Bronchial epithelial cell (primary cell): ENCODE measurements around the gene SIM2. TPM values are rescaled to one million over a fixed set of nuclear protein-coding genes. Genes with fewer than 3 reads are reported as not detected.

ENCODE experiments used
- DNase-seq: peaks from one replicate; pipeline ENCODE4 v3.0.0-alpha.2; 2010; ENCODE audit warnings: low read depth
- FAIRE-seq: peaks from 2 replicates; lab custom pipeline; 2011; peaks lifted over from hg19 to GRCh38; lab: Jason Lieb, UNC
- H3K27me3 ChIP-seq: 2 replicates; pipeline ENCODE4 v1.5.1; 2011; ENCODE audit warnings: low read length; ENCODE audit not compliant: control insufficient read depth, insufficient read depth
- H3K36me3 ChIP-seq: 2 replicates; pipeline ENCODE4 v1.5.1; 2011; ENCODE audit warnings: low read length; ENCODE audit not compliant: control insufficient read depth, insufficient read depth
- H3K4me3 ChIP-seq: 2 replicates; pipeline ENCODE4 v1.5.1; 2011; ENCODE audit warnings: mild to moderate bottlenecking, low read depth, low read length, control low read depth
- total RNA-seq: library from RNA; depleted of rRNA; stranded (reverse); fragments of >200 nt; gene quantifications from 2 replicates; pipeline ENCODE4 v1.2.1, GENCODE V29; 2014
- TF ChIP-seq, protein P1 (sequence below): IDR thresholded peaks from 2 replicates; pipeline ENCODE4 v1.5.1; 2011; ENCODE audit warnings: mild to moderate bottlenecking, moderate library complexity, low read length, control low read depth, inconsistent platforms; ENCODE audit not compliant: insufficient read depth, severe bottlenecking

Gene SIM2
- total RNA-seq, 1 donor from 2014 or later = 0.26 TPM

DNA sequence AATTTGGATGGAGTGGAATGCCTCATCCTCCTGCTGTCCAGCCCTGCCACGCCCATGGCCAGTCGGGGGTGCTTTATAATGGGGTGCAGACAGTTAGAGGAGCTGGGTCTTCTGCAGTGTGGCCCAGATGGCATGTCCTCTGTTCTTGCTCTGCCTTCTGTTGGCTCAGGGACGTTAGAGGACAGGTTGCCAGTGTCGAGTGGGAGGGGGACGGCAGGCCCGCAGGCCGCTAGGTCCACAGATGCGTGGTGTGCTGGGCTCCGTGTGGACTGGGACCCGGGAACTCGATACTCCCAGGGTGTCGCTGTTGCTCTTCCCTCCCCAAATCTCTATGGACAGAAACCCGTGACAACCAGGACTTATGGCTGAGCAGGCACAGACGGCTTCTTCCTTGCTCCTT lies 33.3 kb downstream of the SIM2 start:
- FAIRE-seq (no peak), DNase-seq (no peak)
- peaks cover 23% of the 10 kb centered on the region for H3K27me3 ChIP-seq
- TF ChIP-seq, protein P1, sequence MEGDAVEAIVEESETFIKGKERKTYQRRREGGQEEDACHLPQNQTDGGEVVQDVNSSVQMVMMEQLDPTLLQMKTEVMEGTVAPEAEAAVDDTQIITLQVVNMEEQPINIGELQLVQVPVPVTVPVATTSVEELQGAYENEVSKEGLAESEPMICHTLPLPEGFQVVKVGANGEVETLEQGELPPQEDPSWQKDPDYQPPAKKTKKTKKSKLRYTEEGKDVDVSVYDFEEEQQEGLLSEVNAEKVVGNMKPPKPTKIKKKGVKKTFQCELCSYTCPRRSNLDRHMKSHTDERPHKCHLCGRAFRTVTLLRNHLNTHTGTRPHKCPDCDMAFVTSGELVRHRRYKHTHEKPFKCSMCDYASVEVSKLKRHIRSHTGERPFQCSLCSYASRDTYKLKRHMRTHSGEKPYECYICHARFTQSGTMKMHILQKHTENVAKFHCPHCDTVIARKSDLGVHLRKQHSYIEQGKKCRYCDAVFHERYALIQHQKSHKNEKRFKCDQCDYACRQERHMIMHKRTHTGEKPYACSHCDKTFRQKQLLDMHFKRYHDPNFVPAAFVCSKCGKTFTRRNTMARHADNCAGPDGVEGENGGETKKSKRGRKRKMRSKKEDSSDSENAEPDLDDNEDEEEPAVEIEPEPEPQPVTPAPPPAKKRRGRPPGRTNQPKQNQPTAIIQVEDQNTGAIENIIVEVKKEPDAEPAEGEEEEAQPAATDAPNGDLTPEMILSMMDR = no peak
- no peak overlapping the region for H3K4me3 ChIP-seq
- no peaks in the 10 kb centered on the region for H3K36me3 ChIP-seq

DNA sequence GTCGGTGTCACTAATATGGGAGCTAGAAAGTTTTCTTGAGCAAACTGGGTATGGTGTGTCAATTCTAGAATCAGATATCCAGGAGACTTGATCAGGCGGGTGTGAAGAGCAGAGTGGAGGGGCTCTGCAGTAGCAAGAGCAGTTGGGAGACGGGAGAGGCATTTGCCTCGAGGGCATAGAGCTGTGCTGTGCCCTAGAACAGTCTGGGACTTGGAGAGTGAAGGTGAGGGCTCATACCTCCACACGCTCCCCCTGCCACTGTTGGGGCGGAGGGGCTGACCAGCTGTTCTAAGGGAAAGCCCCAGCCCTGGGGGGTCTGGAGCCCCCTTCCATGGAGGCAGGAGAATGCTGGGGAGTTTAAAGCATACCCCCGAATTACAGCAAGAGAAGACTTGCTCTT lies 33.8 kb downstream of the SIM2 start:
- no peak for DNase-seq
- FAIRE-seq = peak; percentile 43
- no peak overlapping the region for H3K4me3 ChIP-seq
- H3K27me3 ChIP-seq = peaks cover 23% of the 10 kb centered on the region
- H3K36me3 ChIP-seq = no peaks in the 10 kb centered on the region
- TF ChIP-seq, protein P1 = no peak

DNA sequence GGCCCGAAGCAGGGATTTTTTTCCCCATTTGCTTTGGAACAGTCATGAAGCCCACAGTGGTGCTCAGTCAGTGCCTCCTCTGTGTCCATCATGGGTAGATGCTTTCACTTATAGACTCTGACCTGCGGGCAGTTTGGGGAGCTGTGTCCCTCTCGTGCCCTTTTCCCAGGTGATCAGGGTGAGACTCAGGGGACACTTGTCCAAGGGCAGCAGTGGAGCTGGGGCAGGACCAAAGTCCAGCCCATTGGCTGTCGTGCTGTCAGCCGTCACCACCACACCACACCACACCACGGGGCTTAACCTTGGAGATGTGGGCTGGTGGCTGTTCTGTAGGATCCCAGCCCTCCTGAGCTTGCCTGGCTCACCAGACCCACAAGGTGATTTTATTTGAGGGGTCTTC lies 34.9 kb downstream of the SIM2 start:
- no peaks in the 10 kb centered on the region for H3K36me3 ChIP-seq
- DNase-seq (no peak), FAIRE-seq (no peak)
- peaks cover 15% of the 10 kb centered on the region for H3K27me3 ChIP-seq
- no peak overlapping the region for H3K4me3 ChIP-seq
- TF ChIP-seq, protein P1 = no peak

DNA sequence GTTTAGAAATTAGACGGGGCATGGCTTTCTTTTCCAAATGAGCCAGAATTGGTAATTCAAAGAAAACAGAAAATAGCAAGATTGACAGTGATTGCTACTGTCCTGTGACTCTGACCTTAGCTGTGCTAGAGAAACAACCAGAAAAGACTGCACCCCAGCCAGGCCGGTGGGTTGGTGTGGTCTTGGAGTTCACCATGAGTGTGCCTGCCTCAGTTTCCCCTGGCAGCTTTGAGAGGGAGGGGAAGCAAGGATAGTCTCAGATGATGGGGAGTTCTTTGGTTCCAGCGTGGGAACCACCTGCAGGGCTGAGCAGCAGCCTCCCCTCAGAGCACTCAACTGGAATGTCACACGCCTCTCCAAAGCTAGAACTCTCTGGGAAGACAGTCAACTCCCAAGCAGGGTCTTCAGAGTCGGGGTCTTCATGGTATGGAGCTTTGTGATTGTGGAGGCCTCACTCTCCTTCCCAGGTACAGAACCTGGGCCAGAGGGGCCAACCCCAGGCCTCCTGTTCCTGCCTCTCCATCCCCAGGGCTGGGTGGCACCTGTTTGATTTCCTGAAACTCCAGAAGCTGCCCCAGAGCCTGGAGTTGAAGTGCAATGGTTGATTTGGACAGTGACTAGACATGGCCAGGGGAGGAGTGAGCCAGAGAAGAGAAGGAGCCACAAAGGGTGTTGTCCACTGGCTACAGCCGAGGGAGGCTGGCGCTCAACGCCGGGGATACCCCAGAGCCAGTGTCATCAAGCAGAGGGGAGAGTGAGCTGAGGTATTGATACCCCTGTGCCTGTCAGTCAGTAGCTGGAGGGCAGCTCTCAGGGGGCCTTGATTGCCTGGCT lies 35.7 kb downstream of the SIM2 start:
- peaks cover 15% of the 10 kb centered on the region for H3K27me3 ChIP-seq
- no peak for FAIRE-seq
- DNase-seq = no peak
- TF ChIP-seq, protein P1 = no peak
- H3K36me3 ChIP-seq = no peaks in the 10 kb centered on the region
- no peak overlapping the region for H3K4me3 ChIP-seq

DNA sequence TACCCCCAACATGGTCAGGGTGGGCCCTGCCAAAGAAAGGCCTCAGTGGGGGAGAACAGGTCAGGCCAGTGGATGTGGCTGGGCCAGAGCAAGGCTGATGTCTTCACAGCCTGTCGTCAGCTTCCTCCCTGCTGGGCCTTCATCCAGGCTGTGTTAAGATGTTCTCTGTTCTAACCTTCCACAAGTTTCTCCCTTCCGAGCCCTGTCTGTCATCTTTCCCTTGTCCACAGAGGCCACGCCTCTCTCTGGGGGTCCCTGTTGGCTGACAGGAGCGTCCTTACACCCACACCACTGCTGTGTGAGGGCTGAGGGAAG lies 36.2 kb downstream of the SIM2 start:
- TF ChIP-seq, protein P1 = no peak
- no peak overlapping the region for H3K4me3 ChIP-seq
- DNase-seq = no peak
- no peaks in the 10 kb centered on the region for H3K36me3 ChIP-seq
- FAIRE-seq = no peak
- peaks cover 14% of the 10 kb centered on the region for H3K27me3 ChIP-seq

DNA sequence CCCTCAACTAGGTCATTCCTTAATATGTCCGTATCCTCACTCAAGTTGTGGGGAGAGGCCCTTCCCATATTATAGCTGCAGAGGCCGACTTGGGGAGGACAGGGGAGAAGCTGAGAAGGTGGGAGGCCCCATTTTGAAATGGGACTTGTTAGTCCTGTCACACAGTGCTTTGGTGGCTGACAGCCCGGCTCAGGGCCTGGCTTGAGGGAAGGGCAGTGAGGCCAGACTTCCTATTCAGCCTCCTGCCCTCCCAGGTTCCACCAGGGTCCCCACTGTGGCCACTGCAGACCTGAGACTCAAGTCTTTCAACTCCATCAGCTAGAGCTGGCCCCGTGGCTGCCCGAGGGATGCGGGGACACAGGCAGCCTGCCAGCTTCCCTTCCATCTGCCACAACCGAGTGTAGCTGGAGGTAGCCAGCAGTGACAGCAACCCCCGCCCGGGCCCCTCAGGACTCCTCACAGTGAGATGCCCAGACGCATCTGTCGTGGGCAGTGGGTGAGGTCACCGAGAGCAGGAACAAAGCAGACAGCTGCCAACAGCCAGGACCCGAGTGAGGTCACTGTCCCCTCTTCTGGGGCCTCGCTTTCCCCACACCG lies 36.9 kb downstream of the SIM2 start:
- no peak for FAIRE-seq
- Histone ChIP-seq H3K27me3 (peaks cover 8% of the 10 kb centered on the region), H3K4me3 (no peak overlapping the region), H3K36me3 (no peaks in the 10 kb centered on the region)
- TF ChIP-seq, protein P1 = no peak
- no peak for DNase-seq
